ENCODE measurements around the gene PGF. TPM values are rescaled to one million over a fixed set of nuclear protein-coding genes. Genes with fewer than 3 reads are reported as not detected.

The PGF gene
- total and polyA plus RNA-seq, 2 of the 13 experiments (the other 11 are each of a cell fraction or from before 2014, with no cell fraction given): 10.7 to 27.5 TPM

GRCh38 chr14:74956280-74957072 lies 1.1 kb upstream of the PGF start (continued):
- TF ChIP-seq, protein P1, sequence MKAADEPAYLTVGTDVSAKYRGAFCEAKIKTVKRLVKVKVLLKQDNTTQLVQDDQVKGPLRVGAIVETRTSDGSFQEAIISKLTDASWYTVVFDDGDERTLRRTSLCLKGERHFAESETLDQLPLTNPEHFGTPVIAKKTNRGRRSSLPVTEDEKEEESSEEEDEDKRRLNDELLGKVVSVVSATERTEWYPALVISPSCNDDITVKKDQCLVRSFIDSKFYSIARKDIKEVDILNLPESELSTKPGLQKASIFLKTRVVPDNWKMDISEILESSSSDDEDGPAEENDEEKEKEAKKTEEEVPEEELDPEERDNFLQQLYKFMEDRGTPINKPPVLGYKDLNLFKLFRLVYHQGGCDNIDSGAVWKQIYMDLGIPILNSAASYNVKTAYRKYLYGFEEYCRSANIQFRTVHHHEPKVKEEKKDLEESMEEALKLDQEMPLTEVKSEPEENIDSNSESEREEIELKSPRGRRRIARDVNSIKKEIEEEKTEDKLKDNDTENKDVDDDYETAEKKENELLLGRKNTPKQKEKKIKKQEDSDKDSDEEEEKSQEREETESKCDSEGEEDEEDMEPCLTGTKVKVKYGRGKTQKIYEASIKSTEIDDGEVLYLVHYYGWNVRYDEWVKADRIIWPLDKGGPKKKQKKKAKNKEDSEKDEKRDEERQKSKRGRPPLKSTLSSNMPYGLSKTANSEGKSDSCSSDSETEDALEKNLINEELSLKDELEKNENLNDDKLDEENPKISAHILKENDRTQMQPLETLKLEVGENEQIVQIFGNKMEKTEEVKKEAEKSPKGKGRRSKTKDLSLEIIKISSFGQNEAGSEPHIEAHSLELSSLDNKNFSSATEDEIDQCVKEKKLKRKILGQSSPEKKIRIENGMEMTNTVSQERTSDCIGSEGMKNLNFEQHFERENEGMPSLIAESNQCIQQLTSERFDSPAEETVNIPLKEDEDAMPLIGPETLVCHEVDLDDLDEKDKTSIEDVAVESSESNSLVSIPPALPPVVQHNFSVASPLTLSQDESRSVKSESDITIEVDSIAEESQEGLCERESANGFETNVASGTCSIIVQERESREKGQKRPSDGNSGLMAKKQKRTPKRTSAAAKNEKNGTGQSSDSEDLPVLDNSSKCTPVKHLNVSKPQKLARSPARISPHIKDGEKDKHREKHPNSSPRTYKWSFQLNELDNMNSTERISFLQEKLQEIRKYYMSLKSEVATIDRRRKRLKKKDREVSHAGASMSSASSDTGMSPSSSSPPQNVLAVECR (CRISPR knock-in tag; IDR thresholded peaks at IDR 0.05; ENCODE audit: borderline replicate concordance): peak; percentile 23; the same call in 1 of the 2 replicates
- TF ChIP-seq CBX5 (CRISPR knock-in tag; IDR thresholded peaks at IDR 0.05; ENCODE audit: borderline replicate concordance) (no peak), KMT2B (CRISPR knock-in tag; IDR thresholded peaks at IDR 0.05) (no peak), HNRNPH1 (optimal IDR thresholded peaks at IDR 0.05; ENCODE audit: low read depth, low read length) (no peak), ZGPAT (CRISPR knock-in tag; IDR thresholded peaks at IDR 0.05) (peak; percentile 39; the same call in 1 of the 2 replicates), HINFP (CRISPR knock-in tag; IDR thresholded peaks at IDR 0.05; ENCODE audit: low read depth) (no peak), ZNF251 (CRISPR knock-in tag; IDR thresholded peaks at IDR 0.05) (no peak)
